ENCODE measurements around the gene PLIN1. TPM values are rescaled to one million over a fixed set of nuclear protein-coding genes. Genes with fewer than 3 reads are reported as not detected.

PLIN1 gene
- 0.05 TPM for total RNA-seq
- polyA plus RNA-seq, result 1.0 TPM
- long read RNA-seq, donor 1, result 0 reads
- long read RNA-seq, donor 2, result 0 reads
- long read RNA-seq, donor 3, result 0 reads
- long read RNA-seq, donor 4, result 0 reads
- long read RNA-seq, donor 5, result 0 reads
- long read RNA-seq, donor 6, result 0 reads
- long read RNA-seq, donor 7, result 0 reads
- long read RNA-seq, donor 8, result 0 reads
- long read RNA-seq, donor 9, result 0 reads
- long read RNA-seq, donor 10, result 0 reads

GRCh38 chr15:89679212-89679611, at the start of gene PLIN1:
PLIN1 (minus strand) TSS chr15:89679367; CDS start chr15:89677489, 1,878 bp downstream.
- Histone ChIP-seq H3K27ac (ENCODE audit: low read depth in 1 of 2, low read length in 1 of 2) (no peak within 1 kb of the TSS), H3K4me1 (ENCODE audit: control insufficient read depth in 2 of 2, insufficient read depth in 2 of 2, low read length in 2 of 2) (no peaks in the 10 kb centered on the region)
- 100% methylated on average over 2 of the region's 2 CpGs for WGBS

GRCh38 chr15:89728254-89728653, 49.1 kb upstream of the PLIN1 start:
- H3K9me3 ChIP-seq (ENCODE audit: control insufficient read depth in 2 of 2, insufficient read depth in 1 of 2, low read length in 1 of 2), result no peaks in the 10 kb centered on the region
- H3K27ac ChIP-seq (ENCODE audit: low read depth in 1 of 2, low read length in 1 of 2), result no peak overlapping the region
- DNase-seq (ENCODE audit: low read depth in 6 of 9, low spot score in 9 of 9), result no peak
- no peaks in the 10 kb centered on the region for H3K36me3 ChIP-seq (ENCODE audit: control insufficient read depth in 2 of 2, insufficient read depth in 2 of 2, low read length in 1 of 2)
- peaks cover 0 to 9% of the 10 kb centered on the region in 2 donors for H3K27me3 ChIP-seq (ENCODE audit: control insufficient read depth in 2 of 2, insufficient read depth in 1 of 2, low read length in 1 of 2)
- H3K4me3 ChIP-seq (ENCODE audit: low read length in 2 of 2), result no peak overlapping the region
- 75% methylated on average over 2 of the region's 2 CpGs for WGBS
- no peaks in the 10 kb centered on the region for H3K4me1 ChIP-seq (ENCODE audit: control insufficient read depth in 2 of 2, insufficient read depth in 2 of 2, low read length in 2 of 2)

More at GRCh38 chr15:89679212-89679611, at the start of gene PLIN1:
- DNase-seq (ENCODE audit: low read depth in 6 of 9, low spot score in 9 of 9), result no peak
- no peaks in the 10 kb centered on the region for H3K27me3 ChIP-seq (ENCODE audit: control insufficient read depth in 2 of 2, insufficient read depth in 1 of 2, low read length in 1 of 2)
- H3K9me3 ChIP-seq (ENCODE audit: control insufficient read depth in 2 of 2, insufficient read depth in 1 of 2, low read length in 1 of 2), result no peaks in the 10 kb centered on the region
- no peak within 1 kb of the TSS for H3K4me3 ChIP-seq (ENCODE audit: low read length in 2 of 2)
- no peaks in the 10 kb centered on the region for H3K36me3 ChIP-seq (ENCODE audit: control insufficient read depth in 2 of 2, insufficient read depth in 2 of 2, low read length in 1 of 2)

GRCh38 chr15:89725064-89725463, 45.9 kb upstream of the PLIN1 start:
- Histone ChIP-seq H3K27ac (ENCODE audit: low read depth in 1 of 2, low read length in 1 of 2) (no peak overlapping the region), H3K36me3 (ENCODE audit: control insufficient read depth in 2 of 2, insufficient read depth in 2 of 2, low read length in 1 of 2) (no peaks in the 10 kb centered on the region), H3K4me3 (ENCODE audit: low read length in 2 of 2) (no peak overlapping the region), H3K4me1 (ENCODE audit: control insufficient read depth in 2 of 2, insufficient read depth in 2 of 2, low read length in 2 of 2) (no peaks in the 10 kb centered on the region), H3K27me3 (ENCODE audit: control insufficient read depth in 2 of 2, insufficient read depth in 1 of 2, low read length in 1 of 2) (peaks cover 0 to 4% of the 10 kb centered on the region in 2 donors), H3K9me3 (ENCODE audit: control insufficient read depth in 2 of 2, insufficient read depth in 1 of 2, low read length in 1 of 2) (no peaks in the 10 kb centered on the region)
- DNase-seq (ENCODE audit: low read depth in 6 of 9, low spot score in 9 of 9), result no peak
- WGBS, result 96% methylated on average over 1 of the region's 1 CpG

GRCh38 chr15:89724621-89725020, 45.5 kb upstream of the PLIN1 start:
- WGBS, result 91% methylated on average over 1 of the region's 1 CpG
- H3K36me3 ChIP-seq (ENCODE audit: control insufficient read depth in 2 of 2, insufficient read depth in 2 of 2, low read length in 1 of 2), result no peaks in the 10 kb centered on the region
- H3K4me1 ChIP-seq (ENCODE audit: control insufficient read depth in 2 of 2, insufficient read depth in 2 of 2, low read length in 2 of 2), result no peaks in the 10 kb centered on the region
- H3K27ac ChIP-seq (ENCODE audit: low read depth in 1 of 2, low read length in 1 of 2), result no peak overlapping the region
- peaks cover 0 to 4% of the 10 kb centered on the region in 2 donors for H3K27me3 ChIP-seq (ENCODE audit: control insufficient read depth in 2 of 2, insufficient read depth in 1 of 2, low read length in 1 of 2)
- DNase-seq (ENCODE audit: low read depth in 6 of 9, low spot score in 9 of 9), result no peak
- H3K9me3 ChIP-seq (ENCODE audit: control insufficient read depth in 2 of 2, insufficient read depth in 1 of 2, low read length in 1 of 2), result no peaks in the 10 kb centered on the region
- no peak overlapping the region for H3K4me3 ChIP-seq (ENCODE audit: low read length in 2 of 2)

- H3K4me1 ChIP-seq (ENCODE audit: control insufficient read depth in 2 of 2, insufficient read depth in 2 of 2, low read length in 2 of 2), result no peaks in the 10 kb centered on the region
- no peak overlapping the region for H3K27ac ChIP-seq (ENCODE audit: low read depth in 1 of 2, low read length in 1 of 2)
- H3K4me3 ChIP-seq (ENCODE audit: low read length in 2 of 2), result no peak overlapping the region
- H3K36me3 ChIP-seq (ENCODE audit: control insufficient read depth in 2 of 2, insufficient read depth in 2 of 2, low read length in 1 of 2), result no peaks in the 10 kb centered on the region
- H3K27me3 ChIP-seq (ENCODE audit: control insufficient read depth in 2 of 2, insufficient read depth in 1 of 2, low read length in 1 of 2), result peaks cover 0 to 4% of the 10 kb centered on the region in 2 donors
- WGBS, result 67% methylated on average over 3 of the region's 3 CpGs
- no peaks in the 10 kb centered on the region for H3K9me3 ChIP-seq (ENCODE audit: control insufficient read depth in 2 of 2, insufficient read depth in 1 of 2, low read length in 1 of 2)
- DNase-seq (ENCODE audit: low read depth in 6 of 9, low spot score in 9 of 9), result no peak
Observed at GRCh38 chr15:89723031-89723430, 43.9 kb upstream of the PLIN1 start.

GRCh38 chr15:89714775-89715174, 35.6 kb upstream of the PLIN1 start:
- 96% methylated on average over 2 of the region's 2 CpGs for WGBS

GRCh38 chr15:89707577-89707976, 28.4 kb upstream of the PLIN1 start:
- no peak for DNase-seq (ENCODE audit: low read depth in 6 of 9, low spot score in 9 of 9)
- 94% methylated on average over 1 of the region's 1 CpG for WGBS

More at GRCh38 chr15:89714775-89715174, 35.6 kb upstream of the PLIN1 start:
- Histone ChIP-seq H3K4me3 (ENCODE audit: low read length in 2 of 2) (no peak overlapping the region), H3K9me3 (ENCODE audit: control insufficient read depth in 2 of 2, insufficient read depth in 1 of 2, low read length in 1 of 2) (no peaks in the 10 kb centered on the region), H3K27me3 (ENCODE audit: control insufficient read depth in 2 of 2, insufficient read depth in 1 of 2, low read length in 1 of 2) (no peaks in the 10 kb centered on the region), H3K27ac (ENCODE audit: low read depth in 1 of 2, low read length in 1 of 2) (no peak overlapping the region), H3K4me1 (ENCODE audit: control insufficient read depth in 2 of 2, insufficient read depth in 2 of 2, low read length in 2 of 2) (no peaks in the 10 kb centered on the region), H3K36me3 (ENCODE audit: control insufficient read depth in 2 of 2, insufficient read depth in 2 of 2, low read length in 1 of 2) (no peaks in the 10 kb centered on the region)
- no peak for DNase-seq (ENCODE audit: low read depth in 6 of 9, low spot score in 9 of 9)

GRCh38 chr15:89704411-89704810, 25.2 kb upstream of the PLIN1 start:
- no peak overlapping the region for H3K27ac ChIP-seq (ENCODE audit: low read depth in 1 of 2, low read length in 1 of 2)
- H3K36me3 ChIP-seq (ENCODE audit: control insufficient read depth in 2 of 2, insufficient read depth in 2 of 2, low read length in 1 of 2), result no peaks in the 10 kb centered on the region
- H3K27me3 ChIP-seq (ENCODE audit: control insufficient read depth in 2 of 2, insufficient read depth in 1 of 2, low read length in 1 of 2), result peaks cover 0 to 4% of the 10 kb centered on the region in 2 donors
- no peak overlapping the region for H3K4me3 ChIP-seq (ENCODE audit: low read length in 2 of 2)
- no peaks in the 10 kb centered on the region for H3K4me1 ChIP-seq (ENCODE audit: control insufficient read depth in 2 of 2, insufficient read depth in 2 of 2, low read length in 2 of 2)
- DNase-seq (ENCODE audit: low read depth in 6 of 9, low spot score in 9 of 9), result no peak
- H3K9me3 ChIP-seq (ENCODE audit: control insufficient read depth in 2 of 2, insufficient read depth in 1 of 2, low read length in 1 of 2), result no peaks in the 10 kb centered on the region

More at GRCh38 chr15:89707577-89707976, 28.4 kb upstream of the PLIN1 start:
- Histone ChIP-seq H3K9me3 (ENCODE audit: control insufficient read depth in 2 of 2, insufficient read depth in 1 of 2, low read length in 1 of 2) (no peaks in the 10 kb centered on the region), H3K4me3 (ENCODE audit: low read length in 2 of 2) (no peak overlapping the region), H3K36me3 (ENCODE audit: control insufficient read depth in 2 of 2, insufficient read depth in 2 of 2, low read length in 1 of 2) (no peaks in the 10 kb centered on the region), H3K27me3 (ENCODE audit: control insufficient read depth in 2 of 2, insufficient read depth in 1 of 2, low read length in 1 of 2) (peaks cover 0 to 2% of the 10 kb centered on the region in 2 donors), H3K4me1 (ENCODE audit: control insufficient read depth in 2 of 2, insufficient read depth in 2 of 2, low read length in 2 of 2) (no peaks in the 10 kb centered on the region), H3K27ac (ENCODE audit: low read depth in 1 of 2, low read length in 1 of 2) (no peak overlapping the region)

GRCh38 chr15:89695198-89695597, 16.0 kb upstream of the PLIN1 start:
- H3K4me3 ChIP-seq (ENCODE audit: low read length in 2 of 2), result no peak overlapping the region
- peaks cover 4 to 6% of the 10 kb centered on the region in 2 donors for H3K4me1 ChIP-seq (ENCODE audit: control insufficient read depth in 2 of 2, insufficient read depth in 2 of 2, low read length in 2 of 2)
- no peak overlapping the region for H3K27ac ChIP-seq (ENCODE audit: low read depth in 1 of 2, low read length in 1 of 2)
- no peak for DNase-seq (ENCODE audit: low read depth in 6 of 9, low spot score in 9 of 9)
- H3K36me3 ChIP-seq (ENCODE audit: control insufficient read depth in 2 of 2, insufficient read depth in 2 of 2, low read length in 1 of 2), result no peaks in the 10 kb centered on the region
- peaks cover 0 to 2% of the 10 kb centered on the region in 2 donors for H3K27me3 ChIP-seq (ENCODE audit: control insufficient read depth in 2 of 2, insufficient read depth in 1 of 2, low read length in 1 of 2)
- 94% methylated on average over 1 of the region's 1 CpG for WGBS
- no peaks in the 10 kb centered on the region for H3K9me3 ChIP-seq (ENCODE audit: control insufficient read depth in 2 of 2, insufficient read depth in 1 of 2, low read length in 1 of 2)
